Upper lobe of left lung (tissue), 6 donors: Measurements from ENCODE around the gene MAP3K10. TPM values are rescaled to one million over a fixed set of nuclear protein-coding genes. Genes with fewer than 3 reads are reported as not detected.
A peak's percentile ranks its signal among the peaks of the same experiment; 100 is the strongest.
"Not testable (repeated sequence)": the region's sequence is repeated elsewhere in the genome, so short reads cannot be mapped to it uniquely, and the experiment has no call there.

Experiments
- ATAC-seq, 2 donors: fragments of 200-7000 bp; cut with Tn5 transposase; one replicate each; pipeline ENCODE4 v1.9.1; 2022; ENCODE audit warnings: mild to moderate bottlenecking in 2 of 2, moderate library complexity in 2 of 2; ENCODE audit not compliant: low FRiP score in 2 of 2
- DNase-seq, 2 donors: peaks; one replicate each; pipeline ENCODE4 v3.0.0-alpha.2; 2019 to 2020
- H3K27ac ChIP-seq, 4 donors: fragments of 200-600 bp; sonication (generic); one replicate each; pipeline ENCODE4 v1.5.1; 2016 to 2019
- H3K27me3 ChIP-seq, 4 donors: fragments of 200-600 bp; sonication (generic); one replicate each; pipeline ENCODE4 v1.5.1; 2017 to 2019
- H3K36me3 ChIP-seq, 4 donors: fragments of 200-600 bp; sonication (generic); one replicate each; pipeline ENCODE4 v1.5.1; 2016 to 2019
- H3K4me1 ChIP-seq, 4 donors: fragments of 200-600 bp; sonication (generic); one replicate each; pipeline ENCODE4 v1.5.1; 2018 to 2019
- H3K4me3 ChIP-seq, 4 donors: fragments of 200-600 bp; sonication (generic); one replicate each; pipeline ENCODE4 v1.5.1; 2017 to 2019; ENCODE audit warnings: mild to moderate bottlenecking in 2 of 4, moderate library complexity in 1 of 4
- H3K9me3 ChIP-seq, 4 donors: fragments of 200-600 bp; sonication (generic); one replicate each; pipeline ENCODE4 v1.5.1; 2018 to 2019
- CTCF ChIP-seq, 6 experiments: fragments of 450-650 bp in 4 of 6; fragments of 200-600 bp in 2 of 6; sonication (generic) in 2 of 6; IDR thresholded peaks; one replicate each; pipeline ENCODE4 v1.5.1; 2016 to 2019; ENCODE audit warnings: antibody characterized with exemption in 6 of 6
- EP300 ChIP-seq, 4 donors: sonication (generic); formaldehyde crosslinking; IDR thresholded peaks; one replicate each; pipeline ENCODE4 v1.5.1; 2017; ENCODE audit warnings: antibody characterized with exemption in 4 of 4, control low read depth in 2 of 4
- POLR2A ChIP-seq, 4 donors: fragments of 450-650 bp; IDR thresholded peaks; one replicate each; pipeline ENCODE4 v1.5.1; 2016 to 2017; ENCODE audit warnings: antibody characterized with exemption in 4 of 4, mild to moderate bottlenecking in 2 of 4
- POLR2AphosphoS5 ChIP-seq, 2 donors: sonication (generic); formaldehyde crosslinking; IDR thresholded peaks; one replicate each; pipeline ENCODE4 v1.5.1; 2017; ENCODE audit warnings: antibody characterized with exemption in 2 of 2
- WGBS, 2 donors: methylation state at CpG; one replicate each; pipeline ENCODE4 v1.1.5; 2017 to 2018; 5-methylcytosine and 5-hydroxymethylcytosine counted together
- total RNA-seq, 6 donors: library from RNA; depleted of rRNA in 4 of 6; stranded (reverse); fragments of >200 nt in 4 of 6; gene quantifications; one replicate each; pipeline versions ENCODE4 v1.1.0 to v1.2.1, GENCODE V29; 2016 to 2021
- donor health status: DM: no; HTN: no; CAD: no; lungs with moderate emphysema.
- donor health status: DM: no; HTN: yes; CAD: no; lungs with severe emphysema.

The MAP3K10 gene
- total RNA-seq, 6 donors from 2014 or later = 9.0 to 56.6 (median 18.4) TPM

- no peaks in the 10 kb centered on the region for H3K9me3 ChIP-seq
- DNase-seq = peak in 1 of 2 donors; percentile 53
- H3K4me1 ChIP-seq = no peaks in the 10 kb centered on the region
- ATAC-seq = peak in 1 of 2 donors; percentile 83
- H3K4me3 ChIP-seq = no peak overlapping the region
- 13 to 18% methylated on average over 10 of the region's 10 CpGs for WGBS, 2 donors
- TF ChIP-seq POLR2AphosphoS5 (IDR thresholded peaks at IDR 0.05) (no peak), CTCF (IDR thresholded peaks at IDR 0.05) (peak; percentile 14 to 57 (median 22))
- H3K27ac ChIP-seq = no peak overlapping the region
- H3K36me3 ChIP-seq = no peaks in the 10 kb centered on the region
- no peaks in the 10 kb centered on the region for H3K27me3 ChIP-seq
These were observed 25.8 kb upstream of the MAP3K10 start for GRCh38 chr19:40165362-40165937.

- 66 to 80% methylated on average over 8 to 19 of the region's 30 CpGs for WGBS, 2 donors
- not testable (repeated sequence) for H3K27ac ChIP-seq, H3K27me3 ChIP-seq, H3K9me3 ChIP-seq, ATAC-seq, H3K4me1 ChIP-seq, H3K36me3 ChIP-seq, H3K4me3 ChIP-seq
- peak in 1 of 2 donors; percentile 64 for DNase-seq
These were observed 21.5 kb upstream of the MAP3K10 start for GRCh38 chr19:40169482-40170302.

GRCh38 chr19:40170303-40170989, 20.8 kb upstream of the MAP3K10 start:
- peak in 1 of 2 donors; percentile 76 for DNase-seq
- not testable (repeated sequence) for H3K4me1 ChIP-seq, H3K9me3 ChIP-seq, H3K27ac ChIP-seq, H3K36me3 ChIP-seq, ATAC-seq, H3K27me3 ChIP-seq, H3K4me3 ChIP-seq
- WGBS, 2 donors = 77 to 84% methylated on average over 6 to 28 of the region's 39 CpGs

- not testable (repeated sequence) for H3K27ac ChIP-seq, ATAC-seq, H3K4me3 ChIP-seq, DNase-seq, H3K36me3 ChIP-seq, H3K4me1 ChIP-seq, H3K9me3 ChIP-seq, H3K27me3 ChIP-seq
- WGBS, 2 donors = 90 to 98% methylated on average over 4 of the region's 4 CpGs
These were observed 19.9 kb upstream of the MAP3K10 start for GRCh38 chr19:40171293-40171692.

GRCh38 chr19:40174092-40174491, 17.1 kb upstream of the MAP3K10 start:
- TF ChIP-seq POLR2AphosphoS5 (IDR thresholded peaks at IDR 0.05) (no peak), CTCF (IDR thresholded peaks at IDR 0.05) (no peak)
- WGBS, 2 donors = 58% methylated on average over 4 of the region's 4 CpGs
- Histone ChIP-seq H3K36me3 (no peaks in the 10 kb centered on the region), H3K4me3 (no peak overlapping the region), H3K27me3 (no peaks in the 10 kb centered on the region), H3K27ac (no peak overlapping the region), H3K4me1 (no peaks in the 10 kb centered on the region), H3K9me3 (no peaks in the 10 kb centered on the region)
- no peak for ATAC-seq
- no peak for DNase-seq

- ATAC-seq = no peak
- TF ChIP-seq EP300 (IDR thresholded peaks at IDR 0.05) (no peak), POLR2AphosphoS5 (IDR thresholded peaks at IDR 0.05) (no peak), CTCF (IDR thresholded peaks at IDR 0.05) (no peak), POLR2A (IDR thresholded peaks at IDR 0.05) (no peak)
- Histone ChIP-seq H3K27me3 (no peaks in the 10 kb centered on the region), H3K36me3 (no peaks in the 10 kb centered on the region), H3K27ac (no peak overlapping the region), H3K9me3 (no peaks in the 10 kb centered on the region), H3K4me1 (no peaks in the 10 kb centered on the region), H3K4me3 (no peak overlapping the region)
- WGBS, 2 donors = 72 to 74% methylated on average over 5 of the region's 5 CpGs
- no peak for DNase-seq
These were observed 15.4 kb upstream of the MAP3K10 start for GRCh38 chr19:40175820-40176219.
